ENCODE measurements around the gene CENPF. TPM values are rescaled to one million over a fixed set of nuclear protein-coding genes. Genes with fewer than 3 reads are reported as not detected.

CENPF gene
- total and polyA plus RNA-seq, 2 experiments from 2014 or later, result 123 to 376 TPM

DNA sequence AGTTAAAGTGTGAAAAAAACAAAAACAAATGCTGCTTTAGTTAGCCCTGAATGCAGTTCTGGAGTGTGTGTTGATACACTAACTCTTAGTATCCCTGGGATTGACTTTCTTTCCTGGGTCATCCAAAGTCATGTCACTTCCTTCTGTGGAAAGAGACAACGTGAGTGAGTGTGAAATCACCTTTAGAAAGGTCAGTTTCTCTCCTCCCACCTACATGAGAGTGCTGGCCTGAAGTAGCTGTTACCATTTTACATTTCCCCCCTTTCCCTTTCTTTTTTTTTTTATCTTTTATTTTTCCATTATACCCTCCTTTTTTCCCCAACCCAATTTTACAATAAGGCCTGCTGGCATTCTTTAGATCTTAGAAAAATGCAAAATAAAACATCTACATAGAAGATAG, 55.2 kb downstream of the CENPF start:
- Histone ChIP-seq H3K4me1 (ENCODE audit: insufficient read depth) (no peaks in the 10 kb centered on the region), H4K20me1 (replicated peaks; ENCODE audit: insufficient read depth) (peaks cover 42% of the 10 kb centered on the region), H3K27me3 (ENCODE audit: insufficient read depth) (no peaks in the 10 kb centered on the region), H3K4me2 (no peak overlapping the region), H3K79me2 (replicated peaks; ENCODE audit: insufficient read depth) (0 out of 2 replicates have a peak, but pooled peaks cover 4% of the 10 kb centered on the region), H3K36me3 (ENCODE audit: insufficient read depth) (peaks cover 93% of the 10 kb centered on the region), H3K27ac (ENCODE audit: low read depth) (no peak overlapping the region), H2AFZ (no peak overlapping the region), H3K4me3 (no peak overlapping the region), H3F3A (replicated peaks; ENCODE audit: low read depth) (no peaks in the 10 kb centered on the region), H3K9me2 (ENCODE audit: insufficient read depth) (no peaks in the 10 kb centered on the region)
- Mint-ChIP-seq H3K4me1 (no peaks in the 10 kb centered on the region), H3K36me3 (ENCODE audit: low read depth) (peaks cover 94% of the 10 kb centered on the region), H3K9me3 (no peaks in the 10 kb centered on the region), H3K27ac (no peak overlapping the region), H3K27me3 (ENCODE audit: insufficient read depth, low read depth, poor library complexity) (no peaks in the 10 kb centered on the region), H3K4me3 (no peak overlapping the region)
- ATAC-seq, result no peak
- TF ChIP-seq STAT1 (IDR thresholded peaks at IDR 0.05; ENCODE audit: unreplicated experiment) (no peak), JUNB (IDR thresholded peaks at IDR 0.05; ENCODE audit: unreplicated experiment) (no peak), EZH2phosphoT487 (IDR thresholded peaks at IDR 0.05; ENCODE audit: unreplicated experiment) (no peak), POLR2AphosphoS5 (IDR thresholded peaks at IDR 0.05; ENCODE audit: low read depth) (no peak), EZH2 (IDR thresholded peaks at IDR 0.05; ENCODE audit: low read depth, unreplicated experiment) (no peak), ZNF331 (CRISPR knock-in tag; IDR thresholded peaks at IDR 0.05; ENCODE audit: low read depth) (no peak)
- TF ChIP-seq, protein P1, sequence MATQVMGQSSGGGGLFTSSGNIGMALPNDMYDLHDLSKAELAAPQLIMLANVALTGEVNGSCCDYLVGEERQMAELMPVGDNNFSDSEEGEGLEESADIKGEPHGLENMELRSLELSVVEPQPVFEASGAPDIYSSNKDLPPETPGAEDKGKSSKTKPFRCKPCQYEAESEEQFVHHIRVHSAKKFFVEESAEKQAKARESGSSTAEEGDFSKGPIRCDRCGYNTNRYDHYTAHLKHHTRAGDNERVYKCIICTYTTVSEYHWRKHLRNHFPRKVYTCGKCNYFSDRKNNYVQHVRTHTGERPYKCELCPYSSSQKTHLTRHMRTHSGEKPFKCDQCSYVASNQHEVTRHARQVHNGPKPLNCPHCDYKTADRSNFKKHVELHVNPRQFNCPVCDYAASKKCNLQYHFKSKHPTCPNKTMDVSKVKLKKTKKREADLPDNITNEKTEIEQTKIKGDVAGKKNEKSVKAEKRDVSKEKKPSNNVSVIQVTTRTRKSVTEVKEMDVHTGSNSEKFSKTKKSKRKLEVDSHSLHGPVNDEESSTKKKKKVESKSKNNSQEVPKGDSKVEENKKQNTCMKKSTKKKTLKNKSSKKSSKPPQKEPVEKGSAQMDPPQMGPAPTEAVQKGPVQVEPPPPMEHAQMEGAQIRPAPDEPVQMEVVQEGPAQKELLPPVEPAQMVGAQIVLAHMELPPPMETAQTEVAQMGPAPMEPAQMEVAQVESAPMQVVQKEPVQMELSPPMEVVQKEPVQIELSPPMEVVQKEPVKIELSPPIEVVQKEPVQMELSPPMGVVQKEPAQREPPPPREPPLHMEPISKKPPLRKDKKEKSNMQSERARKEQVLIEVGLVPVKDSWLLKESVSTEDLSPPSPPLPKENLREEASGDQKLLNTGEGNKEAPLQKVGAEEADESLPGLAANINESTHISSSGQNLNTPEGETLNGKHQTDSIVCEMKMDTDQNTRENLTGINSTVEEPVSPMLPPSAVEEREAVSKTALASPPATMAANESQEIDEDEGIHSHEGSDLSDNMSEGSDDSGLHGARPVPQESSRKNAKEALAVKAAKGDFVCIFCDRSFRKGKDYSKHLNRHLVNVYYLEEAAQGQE (IDR thresholded peaks at IDR 0.05; ENCODE audit: unreplicated experiment), result no peak
- TF ChIP-seq, protein P2, sequence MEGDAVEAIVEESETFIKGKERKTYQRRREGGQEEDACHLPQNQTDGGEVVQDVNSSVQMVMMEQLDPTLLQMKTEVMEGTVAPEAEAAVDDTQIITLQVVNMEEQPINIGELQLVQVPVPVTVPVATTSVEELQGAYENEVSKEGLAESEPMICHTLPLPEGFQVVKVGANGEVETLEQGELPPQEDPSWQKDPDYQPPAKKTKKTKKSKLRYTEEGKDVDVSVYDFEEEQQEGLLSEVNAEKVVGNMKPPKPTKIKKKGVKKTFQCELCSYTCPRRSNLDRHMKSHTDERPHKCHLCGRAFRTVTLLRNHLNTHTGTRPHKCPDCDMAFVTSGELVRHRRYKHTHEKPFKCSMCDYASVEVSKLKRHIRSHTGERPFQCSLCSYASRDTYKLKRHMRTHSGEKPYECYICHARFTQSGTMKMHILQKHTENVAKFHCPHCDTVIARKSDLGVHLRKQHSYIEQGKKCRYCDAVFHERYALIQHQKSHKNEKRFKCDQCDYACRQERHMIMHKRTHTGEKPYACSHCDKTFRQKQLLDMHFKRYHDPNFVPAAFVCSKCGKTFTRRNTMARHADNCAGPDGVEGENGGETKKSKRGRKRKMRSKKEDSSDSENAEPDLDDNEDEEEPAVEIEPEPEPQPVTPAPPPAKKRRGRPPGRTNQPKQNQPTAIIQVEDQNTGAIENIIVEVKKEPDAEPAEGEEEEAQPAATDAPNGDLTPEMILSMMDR (conservative IDR thresholded peaks at IDR 0.05; ENCODE audit: low read depth in 2 of 2), result no peak
- TF ChIP-seq, protein P3, sequence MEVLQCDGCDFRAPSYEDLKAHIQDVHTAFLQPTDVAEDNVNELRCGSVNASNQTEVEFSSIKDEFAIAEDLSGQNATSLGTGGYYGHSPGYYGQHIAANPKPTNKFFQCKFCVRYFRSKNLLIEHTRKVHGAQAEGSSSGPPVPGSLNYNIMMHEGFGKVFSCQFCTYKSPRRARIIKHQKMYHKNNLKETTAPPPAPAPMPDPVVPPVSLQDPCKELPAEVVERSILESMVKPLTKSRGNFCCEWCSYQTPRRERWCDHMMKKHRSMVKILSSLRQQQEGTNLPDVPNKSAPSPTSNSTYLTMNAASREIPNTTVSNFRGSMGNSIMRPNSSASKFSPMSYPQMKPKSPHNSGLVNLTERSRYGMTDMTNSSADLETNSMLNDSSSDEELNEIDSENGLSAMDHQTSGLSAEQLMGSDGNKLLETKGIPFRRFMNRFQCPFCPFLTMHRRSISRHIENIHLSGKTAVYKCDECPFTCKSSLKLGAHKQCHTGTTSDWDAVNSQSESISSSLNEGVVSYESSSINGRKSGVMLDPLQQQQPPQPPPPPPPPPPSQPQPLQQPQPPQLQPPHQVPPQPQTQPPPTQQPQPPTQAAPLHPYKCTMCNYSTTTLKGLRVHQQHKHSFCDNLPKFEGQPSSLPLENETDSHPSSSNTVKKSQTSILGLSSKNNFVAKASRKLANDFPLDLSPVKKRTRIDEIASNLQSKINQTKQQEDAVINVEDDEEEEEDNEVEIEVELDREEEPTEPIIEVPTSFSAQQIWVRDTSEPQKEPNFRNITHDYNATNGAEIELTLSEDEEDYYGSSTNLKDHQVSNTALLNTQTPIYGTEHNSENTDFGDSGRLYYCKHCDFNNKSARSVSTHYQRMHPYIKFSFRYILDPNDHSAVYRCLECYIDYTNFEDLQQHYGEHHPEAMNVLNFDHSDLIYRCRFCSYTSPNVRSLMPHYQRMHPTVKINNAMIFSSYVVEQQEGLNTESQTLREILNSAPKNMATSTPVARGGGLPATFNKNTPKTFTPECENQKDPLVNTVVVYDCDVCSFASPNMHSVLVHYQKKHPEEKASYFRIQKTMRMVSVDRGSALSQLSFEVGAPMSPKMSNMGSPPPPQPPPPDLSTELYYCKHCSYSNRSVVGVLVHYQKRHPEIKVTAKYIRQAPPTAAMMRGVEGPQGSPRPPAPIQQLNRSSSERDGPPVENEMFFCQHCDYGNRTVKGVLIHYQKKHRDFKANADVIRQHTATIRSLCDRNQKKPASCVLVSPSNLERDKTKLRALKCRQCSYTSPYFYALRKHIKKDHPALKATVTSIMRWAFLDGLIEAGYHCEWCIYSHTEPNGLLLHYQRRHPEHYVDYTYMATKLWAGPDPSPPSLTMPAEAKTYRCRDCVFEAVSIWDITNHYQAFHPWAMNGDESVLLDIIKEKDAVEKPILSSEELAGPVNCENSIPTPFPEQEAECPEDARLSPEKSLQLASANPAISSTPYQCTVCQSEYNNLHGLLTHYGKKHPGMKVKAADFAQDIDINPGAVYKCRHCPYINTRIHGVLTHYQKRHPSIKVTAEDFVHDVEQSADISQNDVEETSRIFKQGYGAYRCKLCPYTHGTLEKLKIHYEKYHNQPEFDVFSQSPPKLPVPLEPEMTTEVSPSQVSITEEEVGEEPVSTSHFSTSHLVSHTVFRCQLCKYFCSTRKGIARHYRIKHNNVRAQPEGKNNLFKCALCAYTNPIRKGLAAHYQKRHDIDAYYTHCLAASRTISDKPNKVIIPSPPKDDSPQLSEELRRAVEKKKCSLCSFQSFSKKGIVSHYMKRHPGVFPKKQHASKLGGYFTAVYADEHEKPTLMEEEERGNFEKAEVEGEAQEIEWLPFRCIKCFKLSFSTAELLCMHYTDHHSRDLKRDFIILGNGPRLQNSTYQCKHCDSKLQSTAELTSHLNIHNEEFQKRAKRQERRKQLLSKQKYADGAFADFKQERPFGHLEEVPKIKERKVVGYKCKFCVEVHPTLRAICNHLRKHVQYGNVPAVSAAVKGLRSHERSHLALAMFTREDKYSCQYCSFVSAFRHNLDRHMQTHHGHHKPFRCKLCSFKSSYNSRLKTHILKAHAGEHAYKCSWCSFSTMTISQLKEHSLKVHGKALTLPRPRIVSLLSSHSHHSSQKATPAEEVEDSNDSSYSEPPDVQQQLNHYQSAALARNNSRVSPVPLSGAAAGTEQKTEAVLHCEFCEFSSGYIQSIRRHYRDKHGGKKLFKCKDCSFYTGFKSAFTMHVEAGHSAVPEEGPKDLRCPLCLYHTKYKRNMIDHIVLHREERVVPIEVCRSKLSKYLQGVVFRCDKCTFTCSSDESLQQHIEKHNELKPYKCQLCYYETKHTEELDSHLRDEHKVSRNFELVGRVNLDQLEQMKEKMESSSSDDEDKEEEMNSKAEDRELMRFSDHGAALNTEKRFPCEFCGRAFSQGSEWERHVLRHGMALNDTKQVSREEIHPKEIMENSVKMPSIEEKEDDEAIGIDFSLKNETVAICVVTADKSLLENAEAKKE (CRISPR knock-in tag; IDR thresholded peaks at IDR 0.05), result no peak
- DNase-seq (ENCODE audit: low spot score), result no peak

Measured in GM23338 (cell line).